ENCODE data around the gene FALEC.

Gene FALEC

GRCh38 chr1:150515328-150516049 is at the start of gene FALEC:
Gene FALEC, plus strand, starts transcription at chr1:150515752.
- Histone ChIP-seq H3K27me3 (ENCODE audit: control insufficient read depth in 1 of 2, insufficient read depth in 2 of 2, low read length in 2 of 2) (no peaks in the 10 kb centered on the region), H3K4me3 (ENCODE audit: low read length in 2 of 2) (peak within 1 kb of the TSS; percentile 86 to 93), H3K36me3 (ENCODE audit: control insufficient read depth in 2 of 2, insufficient read depth in 2 of 2, low read length in 2 of 2) (peaks cover 0 to 9% of the 10 kb centered on the region in 2 donors), H3K4me1 (ENCODE audit: control insufficient read depth, insufficient read depth, low read length) (peaks cover 25% of the 10 kb centered on the region), H3K27ac (ENCODE audit: low read length) (peak within 1 kb of the TSS; percentile 86), H3K9me3 (ENCODE audit: control insufficient read depth in 2 of 2, low read length in 2 of 2) (no peaks in the 10 kb centered on the region), H3K9ac (ENCODE audit: low read length in 2 of 2) (peak within 1 kb of the TSS; percentile 71 to 79)

GRCh38 chr1:150466964-150467363 is 48.6 kb upstream of the FALEC start:
- Histone ChIP-seq H3K27ac (ENCODE audit: low read length) (no peak overlapping the region), H3K4me1 (ENCODE audit: control insufficient read depth, insufficient read depth, low read length) (no peaks in the 10 kb centered on the region)

GRCh38 chr1:150469291-150469690 is 46.3 kb upstream of the FALEC start:
- Histone ChIP-seq H3K4me1 (ENCODE audit: control insufficient read depth, insufficient read depth, low read length) (no peaks in the 10 kb centered on the region), H3K9me3 (ENCODE audit: control insufficient read depth in 2 of 2, low read length in 2 of 2) (no peaks in the 10 kb centered on the region), H3K27me3 (ENCODE audit: control insufficient read depth in 1 of 2, insufficient read depth in 2 of 2, low read length in 2 of 2) (no peaks in the 10 kb centered on the region), H3K9ac (ENCODE audit: low read length in 2 of 2) (peak overlapping the region in 1 of 2 donors; percentile 6), H3K4me3 (ENCODE audit: low read length in 2 of 2) (no peak overlapping the region), H3K27ac (ENCODE audit: low read length) (no peak overlapping the region), H3K36me3 (ENCODE audit: control insufficient read depth in 2 of 2, insufficient read depth in 2 of 2, low read length in 2 of 2) (peaks cover 29 to 32% of the 10 kb centered on the region in 2 donors)

More at GRCh38 chr1:150466964-150467363, 48.6 kb upstream of the FALEC start:
- H3K4me3 ChIP-seq (ENCODE audit: low read length in 2 of 2) = no peak overlapping the region
- no peak overlapping the region for H3K9ac ChIP-seq (ENCODE audit: low read length in 2 of 2)
- no peaks in the 10 kb centered on the region for H3K27me3 ChIP-seq (ENCODE audit: control insufficient read depth in 1 of 2, insufficient read depth in 2 of 2, low read length in 2 of 2)
- H3K9me3 ChIP-seq (ENCODE audit: control insufficient read depth in 2 of 2, low read length in 2 of 2) = no peaks in the 10 kb centered on the region
- H3K36me3 ChIP-seq (ENCODE audit: control insufficient read depth in 2 of 2, insufficient read depth in 2 of 2, low read length in 2 of 2) = peaks cover 21 to 29% of the 10 kb centered on the region in 2 donors

GRCh38 chr1:150472601-150473200 is 42.9 kb upstream of the FALEC start:
- Histone ChIP-seq H3K27ac (ENCODE audit: low read length) (no peak overlapping the region), H3K9ac (ENCODE audit: low read length in 2 of 2) (no peak overlapping the region), H3K4me1 (ENCODE audit: control insufficient read depth, insufficient read depth, low read length) (no peaks in the 10 kb centered on the region)

GRCh38 chr1:150473659-150474058 is 41.9 kb upstream of the FALEC start:
- Histone ChIP-seq H3K27me3 (ENCODE audit: control insufficient read depth in 1 of 2, insufficient read depth in 2 of 2, low read length in 2 of 2) (no peaks in the 10 kb centered on the region), H3K36me3 (ENCODE audit: control insufficient read depth in 2 of 2, insufficient read depth in 2 of 2, low read length in 2 of 2) (peaks cover 23 to 25% of the 10 kb centered on the region in 2 donors), H3K9me3 (ENCODE audit: control insufficient read depth in 2 of 2, low read length in 2 of 2) (no peaks in the 10 kb centered on the region), H3K4me3 (ENCODE audit: low read length in 2 of 2) (no peak overlapping the region), H3K27ac (ENCODE audit: low read length) (no peak overlapping the region), H3K9ac (ENCODE audit: low read length in 2 of 2) (no peak overlapping the region), H3K4me1 (ENCODE audit: control insufficient read depth, insufficient read depth, low read length) (no peaks in the 10 kb centered on the region)

More at GRCh38 chr1:150472601-150473200, 42.9 kb upstream of the FALEC start:
- Histone ChIP-seq H3K27me3 (ENCODE audit: control insufficient read depth in 1 of 2, insufficient read depth in 2 of 2, low read length in 2 of 2) (no peaks in the 10 kb centered on the region), H3K36me3 (ENCODE audit: control insufficient read depth in 2 of 2, insufficient read depth in 2 of 2, low read length in 2 of 2) (peaks cover 23 to 25% of the 10 kb centered on the region in 2 donors), H3K4me3 (ENCODE audit: low read length in 2 of 2) (no peak overlapping the region), H3K9me3 (ENCODE audit: control insufficient read depth in 2 of 2, low read length in 2 of 2) (no peaks in the 10 kb centered on the region)

GRCh38 chr1:150474869-150475268 is 40.7 kb upstream of the FALEC start:
- Histone ChIP-seq H3K4me1 (ENCODE audit: control insufficient read depth, insufficient read depth, low read length) (no peaks in the 10 kb centered on the region), H3K27me3 (ENCODE audit: control insufficient read depth in 1 of 2, insufficient read depth in 2 of 2, low read length in 2 of 2) (no peaks in the 10 kb centered on the region), H3K4me3 (ENCODE audit: low read length in 2 of 2) (no peak overlapping the region), H3K9ac (ENCODE audit: low read length in 2 of 2) (no peak overlapping the region), H3K9me3 (ENCODE audit: control insufficient read depth in 2 of 2, low read length in 2 of 2) (no peaks in the 10 kb centered on the region), H3K27ac (ENCODE audit: low read length) (no peak overlapping the region), H3K36me3 (ENCODE audit: control insufficient read depth in 2 of 2, insufficient read depth in 2 of 2, low read length in 2 of 2) (peaks cover 23 to 24% of the 10 kb centered on the region in 2 donors)

GRCh38 chr1:150476754-150477153 is 38.8 kb upstream of the FALEC start:
- no peak overlapping the region for H3K9ac ChIP-seq (ENCODE audit: low read length in 2 of 2)
- no peaks in the 10 kb centered on the region for H3K4me1 ChIP-seq (ENCODE audit: control insufficient read depth, insufficient read depth, low read length)
- peaks cover 9 to 10% of the 10 kb centered on the region in 2 donors for H3K36me3 ChIP-seq (ENCODE audit: control insufficient read depth in 2 of 2, insufficient read depth in 2 of 2, low read length in 2 of 2)
- H3K27ac ChIP-seq (ENCODE audit: low read length) = no peak overlapping the region
- H3K9me3 ChIP-seq (ENCODE audit: control insufficient read depth in 2 of 2, low read length in 2 of 2) = no peaks in the 10 kb centered on the region
- no peaks in the 10 kb centered on the region for H3K27me3 ChIP-seq (ENCODE audit: control insufficient read depth in 1 of 2, insufficient read depth in 2 of 2, low read length in 2 of 2)
- no peak overlapping the region for H3K4me3 ChIP-seq (ENCODE audit: low read length in 2 of 2)

GRCh38 chr1:150477320-150477719 is 38.2 kb upstream of the FALEC start:
- Histone ChIP-seq H3K27ac (ENCODE audit: low read length) (no peak overlapping the region), H3K27me3 (ENCODE audit: control insufficient read depth in 1 of 2, insufficient read depth in 2 of 2, low read length in 2 of 2) (no peaks in the 10 kb centered on the region)

GRCh38 chr1:150477733-150478132 is 37.8 kb upstream of the FALEC start:
- H3K4me3 ChIP-seq (ENCODE audit: low read length in 2 of 2) = no peak overlapping the region
- no peaks in the 10 kb centered on the region for H3K27me3 ChIP-seq (ENCODE audit: control insufficient read depth in 1 of 2, insufficient read depth in 2 of 2, low read length in 2 of 2)
- H3K4me1 ChIP-seq (ENCODE audit: control insufficient read depth, insufficient read depth, low read length) = no peaks in the 10 kb centered on the region
- H3K9me3 ChIP-seq (ENCODE audit: control insufficient read depth in 2 of 2, low read length in 2 of 2) = no peaks in the 10 kb centered on the region
- H3K9ac ChIP-seq (ENCODE audit: low read length in 2 of 2) = no peak overlapping the region
- peaks cover 0 to 4% of the 10 kb centered on the region in 2 donors for H3K36me3 ChIP-seq (ENCODE audit: control insufficient read depth in 2 of 2, insufficient read depth in 2 of 2, low read length in 2 of 2)
- H3K27ac ChIP-seq (ENCODE audit: low read length) = no peak overlapping the region

More at GRCh38 chr1:150477320-150477719, 38.2 kb upstream of the FALEC start:
- no peaks in the 10 kb centered on the region for H3K9me3 ChIP-seq (ENCODE audit: control insufficient read depth in 2 of 2, low read length in 2 of 2)
- no peaks in the 10 kb centered on the region for H3K4me1 ChIP-seq (ENCODE audit: control insufficient read depth, insufficient read depth, low read length)
- peaks cover 3 to 4% of the 10 kb centered on the region in 2 donors for H3K36me3 ChIP-seq (ENCODE audit: control insufficient read depth in 2 of 2, insufficient read depth in 2 of 2, low read length in 2 of 2)
- H3K9ac ChIP-seq (ENCODE audit: low read length in 2 of 2) = no peak overlapping the region
- H3K4me3 ChIP-seq (ENCODE audit: low read length in 2 of 2) = no peak overlapping the region

GRCh38 chr1:150479370-150479769 is 36.2 kb upstream of the FALEC start:
- no peaks in the 10 kb centered on the region for H3K4me1 ChIP-seq (ENCODE audit: control insufficient read depth, insufficient read depth, low read length)
- H3K9me3 ChIP-seq (ENCODE audit: control insufficient read depth in 2 of 2, low read length in 2 of 2) = no peaks in the 10 kb centered on the region
- no peak overlapping the region for H3K4me3 ChIP-seq (ENCODE audit: low read length in 2 of 2)
- H3K27ac ChIP-seq (ENCODE audit: low read length) = no peak overlapping the region
- H3K27me3 ChIP-seq (ENCODE audit: control insufficient read depth in 1 of 2, insufficient read depth in 2 of 2, low read length in 2 of 2) = no peaks in the 10 kb centered on the region
- no peak overlapping the region for H3K9ac ChIP-seq (ENCODE audit: low read length in 2 of 2)
- no peaks in the 10 kb centered on the region for H3K36me3 ChIP-seq (ENCODE audit: control insufficient read depth in 2 of 2, insufficient read depth in 2 of 2, low read length in 2 of 2)

- Histone ChIP-seq H3K9ac (ENCODE audit: low read length in 2 of 2) (no peak overlapping the region), H3K27ac (ENCODE audit: low read length) (no peak overlapping the region), H3K9me3 (ENCODE audit: control insufficient read depth in 2 of 2, low read length in 2 of 2) (no peaks in the 10 kb centered on the region), H3K4me1 (ENCODE audit: control insufficient read depth, insufficient read depth, low read length) (no peaks in the 10 kb centered on the region), H3K27me3 (ENCODE audit: control insufficient read depth in 1 of 2, insufficient read depth in 2 of 2, low read length in 2 of 2) (no peaks in the 10 kb centered on the region), H3K4me3 (ENCODE audit: low read length in 2 of 2) (no peak overlapping the region), H3K36me3 (ENCODE audit: control insufficient read depth in 2 of 2, insufficient read depth in 2 of 2, low read length in 2 of 2) (no peaks in the 10 kb centered on the region)
These were observed 35.6 kb upstream of the FALEC start for GRCh38 chr1:150479927-150480352.

Data from stomach smooth muscle (tissue), 2 donors.